GM12801 (cell line): ENCODE measurements around the gene C10orf71.

Experiments used
- TF ChIP-seq, protein P1 (sequence below): IDR thresholded peaks from one replicate; pipeline ENCODE4 v1.5.1; 2011; ENCODE audit warnings: control low read depth; ENCODE audit not compliant: insufficient read length; ENCODE audit errors: extremely low read depth

Gene C10orf71, protein sequence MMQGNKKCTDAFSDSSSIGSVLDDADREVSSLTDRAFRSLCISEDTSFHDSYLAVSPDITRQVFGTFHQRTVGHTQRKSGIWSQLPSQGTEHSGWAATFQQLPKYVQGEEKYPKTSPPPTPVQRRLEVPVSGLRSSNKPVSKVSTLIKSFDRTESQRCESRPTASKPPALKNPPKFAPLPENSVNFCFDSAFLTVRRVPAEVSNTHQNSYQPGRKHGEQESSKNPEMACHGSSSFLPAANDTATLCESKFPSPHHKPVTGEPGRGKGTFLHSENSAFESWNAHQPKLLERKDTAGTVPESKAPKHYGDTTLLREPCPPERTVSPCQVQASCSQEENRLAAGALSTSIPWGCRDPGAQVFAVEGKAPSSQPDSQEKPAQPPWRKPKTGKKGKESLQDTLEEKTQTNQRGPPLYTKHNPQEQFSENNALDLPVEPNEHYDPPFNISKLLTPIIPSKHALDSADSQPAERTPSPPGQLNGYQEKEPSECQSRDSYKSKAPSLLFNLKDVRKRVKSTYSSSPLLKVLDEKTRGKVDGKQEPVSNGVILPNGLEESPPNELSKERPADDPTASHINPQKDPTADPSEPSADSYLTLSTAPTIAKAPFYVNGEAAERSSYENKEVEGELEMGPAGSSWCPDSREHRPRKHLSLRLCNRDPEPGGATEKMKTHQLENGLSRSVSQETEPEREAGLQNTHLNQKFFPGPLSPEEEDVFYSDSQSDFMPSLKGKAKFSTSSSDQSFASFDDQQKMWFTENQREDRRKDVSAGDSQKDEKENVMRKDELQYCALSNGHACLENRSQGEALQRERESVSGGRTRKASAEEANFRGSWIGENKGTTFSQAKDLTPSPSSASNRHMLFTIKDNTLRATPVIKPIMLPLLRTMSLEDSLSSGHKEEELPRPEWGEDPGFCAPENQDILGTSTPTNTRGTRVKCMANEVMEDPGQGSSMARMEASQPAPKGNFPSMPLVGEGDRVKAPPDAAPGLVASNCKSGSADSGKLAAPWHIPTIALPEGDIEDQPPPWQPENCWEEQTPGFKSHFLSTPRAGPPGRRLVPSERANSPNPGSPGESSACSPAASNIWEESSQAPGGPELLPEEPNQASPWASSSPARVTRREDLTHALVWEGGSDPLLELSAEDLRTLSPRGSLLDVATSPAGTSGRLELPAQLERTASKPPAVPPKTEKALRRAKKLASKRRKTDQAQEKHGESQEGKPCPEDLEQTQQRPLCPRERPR (N-terminal part only)

DNA sequence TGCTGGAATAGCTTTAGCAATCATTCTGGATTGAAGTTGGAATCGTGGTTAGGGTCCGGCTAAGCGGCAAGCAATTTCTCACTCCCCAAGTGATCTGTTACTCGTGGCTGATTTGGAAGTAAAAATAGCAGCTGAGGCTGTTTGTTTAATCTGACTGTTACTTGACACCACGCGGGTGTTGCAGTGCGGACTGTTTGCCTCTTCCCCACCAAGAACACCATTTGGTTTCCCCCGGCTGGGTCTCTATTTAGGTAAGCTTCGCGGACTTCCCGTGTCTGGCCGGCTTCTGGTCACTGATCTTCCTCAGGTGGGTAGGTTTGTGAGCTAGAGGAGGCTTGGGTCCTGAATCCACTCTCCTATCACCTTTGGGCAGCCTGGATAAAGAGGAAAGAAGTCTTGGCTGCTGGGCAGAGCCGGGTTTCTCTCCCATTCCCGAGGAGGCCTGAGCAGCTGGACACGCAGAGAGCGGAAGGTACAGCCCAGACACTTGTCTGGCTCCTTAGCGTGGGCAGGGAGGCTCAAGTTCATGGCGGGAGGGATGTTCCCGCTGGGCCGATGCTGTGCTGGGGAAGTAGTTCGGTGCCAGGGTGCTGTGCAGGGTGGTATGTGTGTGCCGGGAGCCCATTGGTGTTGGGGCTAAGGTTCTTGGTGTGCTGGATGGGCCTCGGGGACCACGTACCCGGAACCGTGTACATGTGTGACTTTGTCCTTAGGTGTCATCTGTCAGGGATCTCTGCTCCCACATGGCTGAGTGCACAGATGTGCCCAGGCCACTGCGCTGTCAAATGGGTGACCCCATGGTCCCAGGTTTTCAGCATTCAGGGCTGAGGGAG lies at the start of gene C10orf71:
Gene C10orf71 (plus strand): TSS at position 188 of the 833 bp plus-strand sequence. CDS start 23,376 bp downstream, outside the sequence.
- TF ChIP-seq, protein P1, sequence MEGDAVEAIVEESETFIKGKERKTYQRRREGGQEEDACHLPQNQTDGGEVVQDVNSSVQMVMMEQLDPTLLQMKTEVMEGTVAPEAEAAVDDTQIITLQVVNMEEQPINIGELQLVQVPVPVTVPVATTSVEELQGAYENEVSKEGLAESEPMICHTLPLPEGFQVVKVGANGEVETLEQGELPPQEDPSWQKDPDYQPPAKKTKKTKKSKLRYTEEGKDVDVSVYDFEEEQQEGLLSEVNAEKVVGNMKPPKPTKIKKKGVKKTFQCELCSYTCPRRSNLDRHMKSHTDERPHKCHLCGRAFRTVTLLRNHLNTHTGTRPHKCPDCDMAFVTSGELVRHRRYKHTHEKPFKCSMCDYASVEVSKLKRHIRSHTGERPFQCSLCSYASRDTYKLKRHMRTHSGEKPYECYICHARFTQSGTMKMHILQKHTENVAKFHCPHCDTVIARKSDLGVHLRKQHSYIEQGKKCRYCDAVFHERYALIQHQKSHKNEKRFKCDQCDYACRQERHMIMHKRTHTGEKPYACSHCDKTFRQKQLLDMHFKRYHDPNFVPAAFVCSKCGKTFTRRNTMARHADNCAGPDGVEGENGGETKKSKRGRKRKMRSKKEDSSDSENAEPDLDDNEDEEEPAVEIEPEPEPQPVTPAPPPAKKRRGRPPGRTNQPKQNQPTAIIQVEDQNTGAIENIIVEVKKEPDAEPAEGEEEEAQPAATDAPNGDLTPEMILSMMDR: no peak

DNA sequence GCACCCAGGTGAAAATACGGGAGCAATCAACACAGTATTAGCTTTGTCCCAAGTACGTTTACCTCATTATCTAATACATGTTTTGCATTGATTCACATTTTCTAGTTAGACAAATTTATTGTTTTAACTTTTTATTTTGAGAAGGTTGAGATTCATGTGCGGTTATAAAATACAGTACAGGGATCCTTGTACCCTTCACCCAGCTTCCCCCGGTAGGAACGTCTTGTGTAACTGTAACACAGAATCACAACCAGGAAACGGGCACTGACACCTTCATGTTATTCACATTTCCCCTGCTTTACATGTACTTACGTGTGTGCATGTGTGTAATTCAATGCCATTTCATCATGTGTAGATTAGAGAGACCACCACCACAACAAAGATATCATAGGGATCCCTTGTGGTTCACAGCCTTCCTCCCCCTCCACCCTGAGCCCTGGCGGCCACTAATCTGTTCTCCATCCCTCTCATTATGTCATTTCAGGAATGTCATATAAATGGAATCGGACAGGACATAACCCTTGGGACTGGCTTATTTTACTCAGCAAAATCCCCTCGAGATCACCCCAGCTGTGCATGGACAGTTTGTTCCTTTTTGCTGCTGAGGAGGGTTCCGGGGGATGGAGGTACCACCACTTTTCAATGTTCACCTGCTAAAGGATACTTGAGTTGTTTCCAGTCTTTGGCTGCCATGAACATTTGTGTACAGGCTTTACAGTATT lies 46.5 kb upstream of the C10orf71 start:
- TF ChIP-seq, protein P1: no peak

DNA sequence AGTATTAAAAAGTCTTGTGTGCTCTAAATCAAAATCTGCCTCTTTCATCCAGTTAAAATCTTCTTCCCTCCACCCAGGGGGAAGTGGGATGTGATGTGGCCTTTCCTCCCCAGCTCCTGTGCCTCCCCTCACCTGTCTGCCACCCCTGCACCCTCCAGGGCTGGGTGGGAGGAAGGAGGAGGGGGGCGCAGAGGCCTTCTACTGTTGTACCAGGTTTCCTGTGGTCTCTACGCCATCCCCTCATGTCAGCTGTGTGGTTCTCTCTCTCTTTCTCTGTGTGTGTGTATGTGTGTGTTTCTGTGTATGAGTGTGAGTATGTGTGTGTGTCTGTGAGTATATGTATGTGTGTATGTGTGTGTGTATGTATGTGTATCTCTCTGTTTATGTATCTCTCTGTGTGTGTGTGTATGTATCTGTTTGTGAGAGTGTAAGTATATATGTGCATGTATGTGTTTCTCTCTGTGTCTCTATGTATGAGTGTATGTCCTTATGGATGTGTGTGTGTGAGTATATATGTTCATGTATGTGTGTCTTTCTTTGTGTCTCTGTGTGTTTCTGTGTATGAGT lies 45.5 kb upstream of the C10orf71 start:
- TF ChIP-seq, protein P1: no peak

DNA sequence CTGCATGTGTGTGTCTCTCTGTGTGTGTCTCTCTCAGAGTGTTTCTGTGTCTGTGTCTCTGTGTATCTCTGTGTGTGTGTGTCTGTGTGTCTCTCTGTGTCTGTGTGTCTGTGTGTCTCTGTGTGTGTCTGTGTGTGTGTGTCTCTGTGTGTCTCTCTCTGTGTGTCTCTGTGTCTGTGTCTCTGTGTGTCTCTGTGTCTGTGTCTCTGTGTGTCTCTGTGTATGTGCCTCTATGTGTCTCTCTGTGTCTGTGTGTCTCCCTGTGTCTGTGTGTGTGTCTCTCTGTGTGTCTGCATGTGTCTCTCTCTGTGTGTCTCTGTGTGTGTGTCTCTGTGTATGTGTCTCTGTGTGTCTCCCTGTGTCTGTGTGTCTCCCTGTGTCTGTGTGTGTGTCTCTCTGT lies 44.8 kb upstream of the C10orf71 start:
- TF ChIP-seq, protein P1: no peak

DNA sequence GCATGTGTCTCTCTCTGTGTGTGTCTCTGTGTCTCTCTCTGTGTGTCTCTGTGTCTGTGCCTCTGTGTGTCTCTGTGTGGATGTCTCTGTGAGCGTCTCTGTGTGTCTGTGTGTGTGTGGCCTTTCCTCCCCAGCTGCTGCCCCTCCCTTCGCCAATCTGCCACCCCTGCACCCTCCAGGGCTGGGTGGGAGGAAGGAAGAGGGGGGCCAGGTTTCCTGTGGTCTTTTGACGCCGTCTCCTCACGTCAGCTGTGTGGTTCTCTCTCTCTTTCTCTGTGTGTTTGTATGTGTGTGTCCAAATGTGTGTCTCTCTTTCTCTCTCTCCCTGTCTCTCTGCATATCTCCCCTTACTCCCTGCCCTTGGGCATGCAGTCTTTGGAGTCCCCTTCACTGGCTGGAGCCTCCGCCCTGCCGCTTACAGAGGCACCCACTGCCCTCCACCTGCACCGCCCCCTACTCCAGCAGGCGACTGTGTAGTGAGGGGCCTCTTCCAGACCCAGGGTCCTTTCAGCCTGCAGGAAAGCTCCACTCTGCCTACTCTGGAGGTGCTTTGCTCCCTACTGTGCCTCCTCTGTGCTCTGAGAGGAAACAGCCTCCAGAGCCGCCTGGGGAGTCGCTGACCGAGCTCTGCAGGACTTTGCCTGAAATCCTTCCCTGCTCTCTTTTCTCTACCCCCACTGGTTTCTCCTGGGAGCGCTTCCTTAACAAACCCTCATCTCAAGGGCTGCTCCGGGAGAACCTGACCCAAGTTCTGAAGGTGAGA lies 44.2 kb upstream of the C10orf71 start:
- TF ChIP-seq, protein P1: no peak
